T-cell (primary cell): ENCODE measurements around the gene ADAMTSL1. TPM values are rescaled to one million over a fixed set of nuclear protein-coding genes. Genes with fewer than 3 reads are reported as not detected.
"Not testable (repeated sequence)": the region's sequence is repeated elsewhere in the genome, so short reads cannot be mapped to it uniquely, and the experiment has no call there.

Experiments used
- ATAC-seq, 4 experiments: fragments of 200-7000 bp in 3 of 4; fragments of 150-1000 bp in 1 of 4; cut with Tn5 transposase; replicated peaks in 1 of 4; 1 replicate in 3 of 4; 2 replicates in 1 of 4; pipeline ENCODE4 v1.10.0; 2021; ENCODE audit warnings: moderate library complexity in 3 of 4, mild to moderate bottlenecking in 2 of 4, moderate number of reproducible peaks in 1 of 4
- CTCF ChIA-PET, 2 donors: fragments of 300-600 bp; sonication (Branson Sonifier 250); formaldehyde crosslinking; loops; one replicate each; lab custom pipeline; 2022; ENCODE audit warnings: antibody characterized with exemption in 2 of 2; lab: Charles Lee
- POLR2A ChIA-PET, 2 donors: fragments of 300-600 bp; sonication (Branson Sonifier 250); formaldehyde crosslinking; loops; one replicate each; lab custom pipeline; 2022; ENCODE audit warnings: antibody characterized with exemption in 2 of 2; lab: Charles Lee
- DNase-seq, 35 experiments: peaks; one replicate each; pipeline versions ENCODE4 v3.0.0 to v3.0.0-alpha.2; 2013 to 2023
- H3K27ac ChIP-seq: one replicate; pipeline ENCODE4 v1.5.1; 2013; ENCODE audit warnings: low read length
- H3K27me3 ChIP-seq, 2 experiments: replicated peaks in 1 of 2; 1 replicate in 1 of 2; 2 replicates in 1 of 2; pipeline versions ENCODE4 v1.6.1 to v1.7.0; 2013; ENCODE audit warnings: low read length in 1 of 2, mixed read lengths in 1 of 2; ENCODE audit not compliant: control insufficient read depth in 2 of 2, insufficient read depth in 2 of 2; ENCODE audit errors: extremely low read depth in 1 of 2
- H3K36me3 ChIP-seq, 2 donors: 1 replicate in 1 of 2; 2 replicates in 1 of 2; pipeline versions ENCODE4 v1.6.1 to v1.7.0; 2013; ENCODE audit warnings: low read length in 1 of 2; ENCODE audit not compliant: control insufficient read depth in 2 of 2, insufficient read depth in 1 of 2; ENCODE audit errors: extremely low read depth in 1 of 2
- H3K4me1 ChIP-seq, 2 experiments: 1 replicate in 1 of 2; 2 replicates in 1 of 2; pipeline versions ENCODE4 v1.6.1 to v1.7.0; 2013; ENCODE audit warnings: low read length in 2 of 2, mixed read lengths in 1 of 2; ENCODE audit not compliant: insufficient read depth in 2 of 2, control insufficient read depth in 1 of 2; ENCODE audit errors: extremely low read depth in 1 of 2
- H3K4me3 ChIP-seq, 2 donors: 1 replicate in 1 of 2; 2 replicates in 1 of 2; pipeline versions ENCODE4 v1.5.1 to v1.7.0; 2013; ENCODE audit warnings: mild to moderate bottlenecking in 2 of 2, low read length in 1 of 2, moderate library complexity in 1 of 2; ENCODE audit not compliant: control insufficient read depth in 1 of 2; ENCODE audit errors: extremely low read depth in 1 of 2
- H3K9me3 ChIP-seq: 2 replicates; pipeline ENCODE4 v1.7.0; 2013
- H3K27ac Mint-ChIP-seq, 2 donors: one replicate each; pipeline ENCODE4 v1.8.0; 2020 to 2021; ENCODE audit warnings: mild to moderate bottlenecking in 2 of 2, mixed read lengths in 2 of 2
- H3K27me3 Mint-ChIP-seq, 2 donors: one replicate each; pipeline ENCODE4 v1.8.0; 2021 to 2022; ENCODE audit warnings: mixed read lengths in 2 of 2
- H3K36me3 Mint-ChIP-seq: one replicate; pipeline ENCODE4 v1.8.0; 2021; ENCODE audit warnings: mixed read lengths
- H3K4me1 Mint-ChIP-seq, 3 donors: one replicate each; pipeline ENCODE4 v1.8.0; 2020 to 2022; ENCODE audit warnings: mixed read lengths in 3 of 3, mild to moderate bottlenecking in 1 of 3
- H3K4me3 Mint-ChIP-seq, 3 donors: one replicate each; pipeline ENCODE4 v1.8.0; 2020 to 2022; ENCODE audit warnings: mild to moderate bottlenecking in 3 of 3, mixed read lengths in 3 of 3, moderate library complexity in 3 of 3
- H3K9me3 Mint-ChIP-seq, 3 donors: one replicate each; pipeline ENCODE4 v1.8.0; 2020 to 2022; ENCODE audit warnings: mixed read lengths in 3 of 3
- WGBS: methylation state at CpG from one replicate; pipeline ENCODE4 v1.1.5; 2013; ENCODE audit warnings: missing lambda C conversion rate; ENCODE audit not compliant: insufficient coverage; 5-methylcytosine and 5-hydroxymethylcytosine counted together
- total RNA-seq, 35 experiments: library from RNA in 6 of 35; stranded (reverse) in 6 of 35; fragments of 120-200 nt in 1 of 35; gene quantifications; one replicate each; pipeline versions ENCODE4 v1.2.1 to v1.2.4 and lab custom pipeline; 2013 to 2026

Gene ADAMTSL1
- total RNA-seq, 5 donors from 2014 or later (not counting 1 experiment from before 2014, with no cell fraction given): 0.10 TPM; not detected in 4

DNA sequence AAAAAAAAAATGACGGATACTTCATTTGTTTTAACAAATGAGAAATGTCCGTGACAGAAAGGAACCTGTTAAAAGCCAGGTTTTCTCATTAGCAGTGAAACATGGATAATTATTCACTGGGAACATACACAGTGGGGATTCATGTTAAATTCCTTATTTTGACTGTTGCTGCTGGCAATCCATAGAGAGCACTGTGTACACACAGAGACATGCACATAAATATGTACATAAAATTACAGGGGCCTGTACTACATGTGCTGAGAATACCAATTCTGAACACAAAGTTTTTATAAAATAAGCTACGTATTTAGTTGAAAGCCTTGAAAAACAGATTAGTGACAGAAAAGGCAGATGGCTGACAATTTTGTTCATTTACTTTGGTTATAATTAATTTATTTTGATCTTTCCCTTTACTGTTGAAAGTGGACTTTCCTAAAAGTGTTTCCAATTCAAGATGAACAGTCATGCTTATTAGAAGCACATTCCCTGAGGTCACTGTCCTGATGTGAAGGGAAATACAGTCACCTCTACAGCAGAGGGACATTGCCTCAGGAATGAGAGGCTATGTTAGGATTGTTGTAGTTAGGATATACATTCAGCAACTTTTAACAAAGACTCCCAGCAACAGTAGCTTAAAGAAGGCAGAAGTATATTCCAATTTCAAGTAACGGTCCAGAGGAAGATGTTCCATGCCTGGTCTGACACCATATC lies 392.3 kb downstream of the ADAMTSL1 start:
- Mint-ChIP-seq H3K36me3 (no peaks in the 10 kb centered on the region), H3K9me3 (peaks cover 11 to 21% (median 19%) of the 10 kb centered on the region in 3 donors), H3K27ac (no peak overlapping the region), H3K27me3 (peaks cover 3 to 4% of the 10 kb centered on the region in 2 donors), H3K4me3 (no peak overlapping the region), H3K4me1 (no peaks in the 10 kb centered on the region)
- DNase-seq (no peak), ATAC-seq (no peak)
- Histone ChIP-seq H3K9me3 (no peaks in the 10 kb centered on the region), H3K27ac (no peak overlapping the region), H3K36me3 (no peaks in the 10 kb centered on the region), H3K4me3 (no peak overlapping the region), H3K27me3 (no peaks in the 10 kb centered on the region), H3K4me1 (no peaks in the 10 kb centered on the region)
- ChIA-PET POLR2A (no interaction called here), CTCF (interaction anchor here in 1 of 2 donors (0.5 kb wide), 1 partner anchor 315 kb away, joined by 9 read pairs; no protein-coding TSS in a partner anchor)
- 70% methylated on average over 3 of the region's 4 CpGs for WGBS

DNA sequence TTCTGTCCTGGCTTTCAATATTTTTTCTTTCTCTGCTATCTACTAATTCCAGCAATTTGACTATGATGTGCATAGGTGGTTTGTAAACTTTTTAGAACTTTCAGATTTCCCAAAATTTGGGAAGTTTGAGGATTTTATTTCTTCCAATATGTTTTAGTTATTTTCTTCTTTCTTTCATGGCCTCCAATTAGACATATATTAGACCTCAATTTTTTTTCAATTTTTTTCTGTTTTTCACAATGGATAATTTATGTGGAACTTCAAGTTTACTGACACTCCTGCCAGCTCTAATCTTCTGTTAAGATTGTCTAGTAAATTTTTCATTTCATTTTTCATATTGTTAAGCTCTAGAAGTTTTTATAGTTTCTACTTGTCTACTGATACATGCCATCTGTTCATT lies 395.8 kb downstream of the ADAMTSL1 start:
- peaks cover 5% of the 10 kb centered on the region in 2 donors for H3K27me3 Mint-ChIP-seq
- Histone ChIP-seq H3K27ac (no peak overlapping the region), H3K9me3 (no peaks in the 10 kb centered on the region), H3K4me3 (no peak overlapping the region), H3K27me3 (no peaks in the 10 kb centered on the region), H3K36me3 (no peaks in the 10 kb centered on the region), H3K4me1 (no peaks in the 10 kb centered on the region)
- H3K4me3 Mint-ChIP-seq: no peak overlapping the region
- POLR2A ChIA-PET: interaction anchor here in 1 of 2 donors (0.7 kb wide), 1 partner anchor 45 kb away, joined by 3 read pairs; no protein-coding TSS in a partner anchor
- H3K27ac Mint-ChIP-seq: no peak overlapping the region
- H3K36me3 Mint-ChIP-seq: no peaks in the 10 kb centered on the region
- no peaks in the 10 kb centered on the region for H3K4me1 Mint-ChIP-seq
- H3K9me3 Mint-ChIP-seq: peaks cover 12 to 28% (median 21%) of the 10 kb centered on the region in 3 donors
- no peak for DNase-seq
- CTCF ChIA-PET: interaction anchor here in 1 of 2 donors (0.6 kb wide), 1 partner anchor 23 kb away, joined by 3 read pairs; no protein-coding TSS in a partner anchor
- no peak for ATAC-seq

DNA sequence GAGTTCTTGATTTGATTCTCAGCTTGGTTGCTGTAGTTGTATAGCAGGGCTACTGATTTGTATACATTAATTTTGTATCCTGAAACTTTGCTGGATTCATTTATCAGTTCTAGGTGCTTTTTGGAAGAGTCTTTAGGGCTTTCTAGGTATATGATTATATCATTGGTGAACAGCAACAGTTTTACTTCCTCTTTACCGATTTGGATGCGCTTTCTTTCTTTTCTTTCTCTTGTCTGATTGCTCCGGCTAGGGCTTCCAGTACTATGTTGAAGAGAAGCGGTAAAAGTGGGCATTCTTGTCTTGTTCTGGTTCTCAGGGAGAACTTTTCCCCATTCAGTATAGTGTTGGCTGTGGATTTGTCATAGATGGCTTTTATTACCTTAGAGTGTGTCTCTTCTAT lies 400.1 kb downstream of the ADAMTSL1 start:
- H3K36me3 ChIP-seq: no peaks in the 10 kb centered on the region
- peaks cover 14 to 17% of the 10 kb centered on the region in 2 donors for H3K27me3 Mint-ChIP-seq
- ChIA-PET CTCF (no interaction called here), POLR2A (no interaction called here)
- no peaks in the 10 kb centered on the region for H3K9me3 ChIP-seq
- H3K27me3 ChIP-seq: peaks cover 0 to 5% of the 10 kb centered on the region in 2 experiments
- H3K36me3 Mint-ChIP-seq: no peaks in the 10 kb centered on the region
- no peak overlapping the region for H3K4me3 Mint-ChIP-seq
- peaks cover 12 to 25% (median 17%) of the 10 kb centered on the region in 3 donors for H3K9me3 Mint-ChIP-seq
- H3K4me3 ChIP-seq: no peak overlapping the region
- H3K27ac ChIP-seq: no peak overlapping the region
- H3K27ac Mint-ChIP-seq: no peak overlapping the region
- H3K4me1 Mint-ChIP-seq: no peaks in the 10 kb centered on the region
- H3K4me1 ChIP-seq: no peaks in the 10 kb centered on the region
- DNase-seq (no peak), ATAC-seq (no peak)
- no CpG with 5 or more reads among the region's 4 CpGs for WGBS

DNA sequence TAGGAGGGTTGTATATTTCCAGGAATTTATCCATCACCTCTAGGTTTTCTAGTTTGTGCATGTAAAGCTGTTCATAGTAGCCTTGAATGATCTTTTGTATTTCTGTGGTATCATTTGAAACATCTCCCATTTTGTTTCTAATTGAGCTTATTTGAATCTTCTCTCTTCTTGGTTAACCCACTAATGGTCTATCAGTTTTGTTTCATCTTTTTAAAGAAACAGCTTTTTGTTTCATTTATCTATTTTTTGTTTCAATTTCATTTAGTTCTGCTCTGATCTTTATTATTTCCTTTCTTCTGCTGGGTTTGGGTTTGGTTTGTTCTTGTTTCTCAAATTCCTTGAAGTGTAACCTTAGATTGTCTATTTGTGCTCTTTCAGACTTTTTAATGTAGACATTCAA lies 401.0 kb downstream of the ADAMTSL1 start:
- not testable (repeated sequence) for H3K4me1 Mint-ChIP-seq

DNA sequence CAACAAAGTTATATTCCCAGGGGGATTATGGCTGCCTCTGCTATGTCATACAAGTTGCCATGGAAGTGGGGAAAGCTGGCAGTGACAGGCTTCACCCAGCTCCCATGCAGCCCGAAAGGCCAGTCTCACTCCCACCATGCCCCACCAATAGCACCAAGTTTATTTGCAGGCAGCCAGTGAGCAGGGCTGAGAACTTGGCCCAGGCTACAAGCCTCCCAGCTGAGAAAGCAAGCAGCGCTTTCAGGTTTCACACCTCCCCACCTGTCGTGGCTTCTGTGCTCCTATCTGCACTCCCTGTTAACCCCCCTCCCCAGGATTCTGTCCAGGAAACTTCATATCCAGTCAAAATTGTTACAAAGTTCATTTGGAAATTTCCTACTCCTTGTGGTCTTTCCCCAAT lies 404.0 kb downstream of the ADAMTSL1 start:
- Histone ChIP-seq H3K4me1 (no peaks in the 10 kb centered on the region), H3K36me3 (no peaks in the 10 kb centered on the region), H3K27me3 (peaks cover 0 to 5% of the 10 kb centered on the region in 2 experiments), H3K4me3 (no peak overlapping the region), H3K9me3 (no peaks in the 10 kb centered on the region), H3K27ac (no peak overlapping the region)
- Mint-ChIP-seq H3K27ac (no peak overlapping the region), H3K4me3 (no peak overlapping the region), H3K4me1 (no peaks in the 10 kb centered on the region), H3K9me3 (peaks cover 0 to under 1% (median 0%) of the 10 kb centered on the region in 3 donors), H3K36me3 (no peaks in the 10 kb centered on the region), H3K27me3 (peaks cover 11 to 29% of the 10 kb centered on the region in 2 donors)
- 84% methylated on average over 3 of the region's 3 CpGs for WGBS
- ATAC-seq: no peak
- POLR2A ChIA-PET: no interaction called here
- DNase-seq: no peak
- CTCF ChIA-PET: no interaction called here

More for the DNA sequence above, 401.0 kb downstream of the ADAMTSL1 start:
- H3K4me3 Mint-ChIP-seq, H3K36me3 ChIP-seq, DNase-seq, H3K9me3 ChIP-seq, H3K4me1 ChIP-seq, ATAC-seq, H3K4me3 ChIP-seq, H3K27ac Mint-ChIP-seq, CTCF ChIA-PET, POLR2A ChIA-PET, H3K27me3 ChIP-seq, H3K36me3 Mint-ChIP-seq, H3K27ac ChIP-seq: not testable (repeated sequence)
- Mint-ChIP-seq H3K9me3 (peaks cover 5 to 18% (median 11%) of the 10 kb centered on the region in 3 donors), H3K27me3 (peaks cover 11 to 17% of the 10 kb centered on the region in 2 donors)

DNA sequence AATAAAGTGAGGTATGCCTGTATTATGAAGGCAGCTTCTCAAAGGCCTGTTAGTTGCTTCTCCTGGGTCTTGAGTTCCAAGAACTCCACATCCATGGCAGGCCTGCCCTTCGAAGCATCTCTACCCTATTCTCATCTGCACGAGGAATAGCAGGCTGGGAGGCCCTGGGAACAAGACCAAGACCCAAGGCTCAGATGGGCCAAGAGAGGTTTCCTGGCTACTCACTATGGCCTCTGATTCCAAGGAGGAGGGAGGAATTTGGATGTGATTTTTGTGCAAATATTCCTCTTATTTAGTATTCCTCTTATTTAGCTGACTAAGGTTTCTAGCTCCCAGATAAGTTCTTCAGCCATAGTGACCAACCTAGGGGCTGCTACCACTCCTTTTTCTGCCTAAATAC lies 407.8 kb downstream of the ADAMTSL1 start:
- Mint-ChIP-seq H3K27ac (no peak overlapping the region), H3K9me3 (peaks cover 0 to 7% (median 6%) of the 10 kb centered on the region in 3 donors), H3K27me3 (peaks cover 13 to 35% of the 10 kb centered on the region in 2 donors), H3K36me3 (no peaks in the 10 kb centered on the region), H3K4me3 (no peak overlapping the region), H3K4me1 (no peaks in the 10 kb centered on the region)
- H3K36me3 ChIP-seq: no peaks in the 10 kb centered on the region
- H3K27ac ChIP-seq: no peak overlapping the region
- no CpG with 5 or more reads among the region's 2 CpGs for WGBS
- peaks cover 0 to 5% of the 10 kb centered on the region in 2 experiments for H3K27me3 ChIP-seq
- ATAC-seq: no peak
- no peaks in the 10 kb centered on the region for H3K4me1 ChIP-seq
- no peak overlapping the region for H3K4me3 ChIP-seq
- no peak for DNase-seq
- no peaks in the 10 kb centered on the region for H3K9me3 ChIP-seq
- CTCF ChIA-PET: no interaction called here
- POLR2A ChIA-PET: no interaction called here
